ENCODE results near the gene FOXP4. TPM values are rescaled to one million over a fixed set of nuclear protein-coding genes. Genes with fewer than 3 reads are reported as not detected.

Gene FOXP4
- 16.1 to 27.0 TPM (median 21.8 TPM) in 5 replicates for total RNA-seq (2022; extraction: Qiagen RNA extraction; ENCODE audit: low read depth)

GRCh38 chr6:41545703-41546474 lies at the start of gene FOXP4:
Gene FOXP4, plus strand, starts transcription at chr6:41546381. Its CDS starts 19,380 bp downstream, at chr6:41565761.

GRCh38 chr6:41638002-41638934 lies 92.1 kb downstream of the FOXP4 start, which contains the start of gene MDFI:
Gene MDFI, plus strand, starts transcription at chr6:41638468. Its CDS starts 282 bp downstream, at chr6:41638750.

Other genes with a start within 250 kb of the FOXP4 start
- gene NCR2, start 210.8 kb upstream of the FOXP4 start, total RNA-seq (2022; extraction: Qiagen RNA extraction; ENCODE audit: low read depth): not detected in 5 replicates
- 0.61 to 1.0 TPM (median 0.82 TPM) in 5 replicates for gene MDFI, start 92.1 kb downstream of the FOXP4 start, total RNA-seq (2022; extraction: Qiagen RNA extraction; ENCODE audit: low read depth)
- 4.3 to 6.1 TPM (median 5.5 TPM) in 5 replicates for gene TFEB, start 189.2 kb downstream of the FOXP4 start, total RNA-seq (2022; extraction: Qiagen RNA extraction; ENCODE audit: low read depth)
- not detected in 5 replicates for gene PGC, start 201.0 kb downstream of the FOXP4 start, total RNA-seq (2022; extraction: Qiagen RNA extraction; ENCODE audit: low read depth)
- 1.9 to 2.7 TPM (median 2.5 TPM) in 5 replicates for gene FRS3, start 233.5 kb downstream of the FOXP4 start, total RNA-seq (2022; extraction: Qiagen RNA extraction; ENCODE audit: low read depth)
- gene PRICKLE4, start 234.4 kb downstream of the FOXP4 start, total RNA-seq (2022; extraction: Qiagen RNA extraction; ENCODE audit: low read depth): 0.23 to 0.85 TPM (median 0.60 TPM) in 4 of 5 replicates, not detected in the other
- gene TOMM6, start 241.3 kb downstream of the FOXP4 start, total RNA-seq (2022; extraction: Qiagen RNA extraction; ENCODE audit: low read depth): 274 to 318 TPM (median 309 TPM) in 5 replicates

All from A549 treated with DMSO at 1 μM for 4 hours (cell line).